Kidney (tissue), 14 donors: ENCODE results near the gene MCRS1. TPM values are rescaled to one million over a fixed set of nuclear protein-coding genes. Genes with fewer than 3 reads are reported as not detected.

Experiments used
- DNase-seq, 5 donors: peaks; one replicate each; pipeline ENCODE4 v3.0.0-alpha.2; 2013 to 2020
- FAIRE-seq: peaks from 2 replicates; lab custom pipeline; 2012; peaks lifted over from hg19 to GRCh38; lab: Jason Lieb, UNC
- H3K27ac ChIP-seq, 2 donors: one replicate each; pipeline ENCODE4 v1.7.0; 2013; ENCODE audit warnings: low read depth in 2 of 2, low read length in 2 of 2, inconsistent platforms in 1 of 2
- H3K27me3 ChIP-seq: one replicate; pipeline ENCODE4 v1.7.1; 2013; ENCODE audit warnings: low read length, inconsistent platforms; ENCODE audit not compliant: control insufficient read depth, insufficient read depth
- H3K36me3 ChIP-seq, 3 donors: one replicate each; pipeline versions ENCODE4 v1.7.0 to v1.7.1; 2013; ENCODE audit warnings: low read length in 3 of 3, control low read depth in 1 of 3, inconsistent platforms in 1 of 3; ENCODE audit not compliant: insufficient read depth in 3 of 3, control insufficient read depth in 2 of 3
- H3K4me1 ChIP-seq, 3 donors: one replicate each; pipeline versions ENCODE4 v1.7.0 to v1.7.1; 2013; ENCODE audit warnings: low read length in 3 of 3, inconsistent platforms in 1 of 3, low read depth in 1 of 3; ENCODE audit not compliant: control insufficient read depth in 2 of 3, insufficient read depth in 2 of 3
- H3K4me3 ChIP-seq, 3 donors: one replicate each; pipeline versions ENCODE4 v1.7.0 to v1.8.1; 2013; ENCODE audit warnings: low read length in 3 of 3, control low read depth in 1 of 3, inconsistent platforms in 1 of 3
- H3K9ac ChIP-seq, 3 donors: one replicate each; pipeline versions ENCODE4 v1.7.0 to v1.7.1; 2013; ENCODE audit warnings: low read length in 3 of 3, control low read depth in 1 of 3, inconsistent platforms in 1 of 3
- H3K9me3 ChIP-seq, 3 donors: one replicate each; pipeline versions ENCODE4 v1.7.0 to v1.7.1; 2013; ENCODE audit warnings: low read length in 3 of 3, control low read depth in 1 of 3, inconsistent platforms in 1 of 3; ENCODE audit not compliant: control insufficient read depth in 2 of 3, insufficient read depth in 1 of 3
- intact Hi-C: fragments of 100-400 bp; cut with DNase I; formaldehyde crosslinking; loops from one replicate; pipeline ENCODE4 v1.11.1; 2022
- polyA plus RNA-seq: library from polyadenylated mRNA; stranded (reverse); fragments of 350-450 nt; fragmentation: Illumina TruSeq; extraction: RNeasy Lipid Tissue Mini Kit (QIAGEN cat#74804); gene quantifications from one replicate; pipeline ENCODE4 v1.2.3, GENCODE V29; 2014; ENCODE audit warnings: low read depth, low replicate concordance; ENCODE audit not compliant: insufficient read depth
- total RNA-seq: library from RNA; stranded (reverse); fragmentation: NEBNext Ultra II Directional; extraction: Animal tissue kit (Norgen Biotek cat#: 25700); gene quantifications from one replicate; pipeline ENCODE4 v1.2.1, GENCODE V29; 2021
- TF ChIP-seq, protein P1 (sequence below): IDR thresholded peaks from 3 replicates; pipeline ENCODE4 v1.5.1; 2012; ENCODE audit warnings: mild to moderate bottlenecking, moderate library complexity, borderline replicate concordance; ENCODE audit not compliant: insufficient read depth; ENCODE audit errors: extremely low read depth
- donor health status: control.
- donor health status: control.
- donor health status: control.
- donor health status: control.
- donor health status: control.
- donor health status: DM: yes; HTN: yes; CAD: no.
- donor health status: Normal renal cell carcinoma (clear cell type).

Gene MCRS1
- total and polyA plus RNA-seq, 2 donors from 2014 or later = 60.4 to 66.8 TPM

DNA sequence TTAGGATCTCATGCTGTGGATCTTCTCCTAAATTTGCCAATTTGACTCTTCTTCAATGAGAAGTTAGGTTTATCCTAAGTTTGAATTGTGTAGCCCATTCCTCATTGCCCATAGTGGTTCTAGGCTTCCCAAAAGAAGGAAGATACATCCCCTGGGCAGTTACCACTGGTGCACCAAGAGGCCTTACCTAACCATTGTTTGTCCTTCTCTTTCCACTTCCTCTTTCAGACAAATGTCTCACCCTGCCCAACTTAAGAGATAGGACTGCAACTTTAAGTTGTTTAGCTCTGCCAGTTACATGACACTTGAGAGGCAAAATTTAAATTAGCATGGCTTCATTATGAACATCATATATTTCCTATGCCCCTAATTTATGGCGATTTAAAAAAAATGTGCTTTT is 38.5 kb downstream of the MCRS1 start:
- FAIRE-seq = no peak
- Histone ChIP-seq H3K27me3 (no peaks in the 10 kb centered on the region), H3K4me3 (no peak overlapping the region), H3K9ac (no peak overlapping the region), H3K36me3 (peaks cover 0 to 10% (median 0%) of the 10 kb centered on the region in 3 donors), H3K9me3 (no peaks in the 10 kb centered on the region), H3K4me1 (no peaks in the 10 kb centered on the region), H3K27ac (no peak overlapping the region)
- TF ChIP-seq, protein P1, sequence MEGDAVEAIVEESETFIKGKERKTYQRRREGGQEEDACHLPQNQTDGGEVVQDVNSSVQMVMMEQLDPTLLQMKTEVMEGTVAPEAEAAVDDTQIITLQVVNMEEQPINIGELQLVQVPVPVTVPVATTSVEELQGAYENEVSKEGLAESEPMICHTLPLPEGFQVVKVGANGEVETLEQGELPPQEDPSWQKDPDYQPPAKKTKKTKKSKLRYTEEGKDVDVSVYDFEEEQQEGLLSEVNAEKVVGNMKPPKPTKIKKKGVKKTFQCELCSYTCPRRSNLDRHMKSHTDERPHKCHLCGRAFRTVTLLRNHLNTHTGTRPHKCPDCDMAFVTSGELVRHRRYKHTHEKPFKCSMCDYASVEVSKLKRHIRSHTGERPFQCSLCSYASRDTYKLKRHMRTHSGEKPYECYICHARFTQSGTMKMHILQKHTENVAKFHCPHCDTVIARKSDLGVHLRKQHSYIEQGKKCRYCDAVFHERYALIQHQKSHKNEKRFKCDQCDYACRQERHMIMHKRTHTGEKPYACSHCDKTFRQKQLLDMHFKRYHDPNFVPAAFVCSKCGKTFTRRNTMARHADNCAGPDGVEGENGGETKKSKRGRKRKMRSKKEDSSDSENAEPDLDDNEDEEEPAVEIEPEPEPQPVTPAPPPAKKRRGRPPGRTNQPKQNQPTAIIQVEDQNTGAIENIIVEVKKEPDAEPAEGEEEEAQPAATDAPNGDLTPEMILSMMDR = no peak
- intact Hi-C loops = no loop called here
- DNase-seq = no peak

DNA sequence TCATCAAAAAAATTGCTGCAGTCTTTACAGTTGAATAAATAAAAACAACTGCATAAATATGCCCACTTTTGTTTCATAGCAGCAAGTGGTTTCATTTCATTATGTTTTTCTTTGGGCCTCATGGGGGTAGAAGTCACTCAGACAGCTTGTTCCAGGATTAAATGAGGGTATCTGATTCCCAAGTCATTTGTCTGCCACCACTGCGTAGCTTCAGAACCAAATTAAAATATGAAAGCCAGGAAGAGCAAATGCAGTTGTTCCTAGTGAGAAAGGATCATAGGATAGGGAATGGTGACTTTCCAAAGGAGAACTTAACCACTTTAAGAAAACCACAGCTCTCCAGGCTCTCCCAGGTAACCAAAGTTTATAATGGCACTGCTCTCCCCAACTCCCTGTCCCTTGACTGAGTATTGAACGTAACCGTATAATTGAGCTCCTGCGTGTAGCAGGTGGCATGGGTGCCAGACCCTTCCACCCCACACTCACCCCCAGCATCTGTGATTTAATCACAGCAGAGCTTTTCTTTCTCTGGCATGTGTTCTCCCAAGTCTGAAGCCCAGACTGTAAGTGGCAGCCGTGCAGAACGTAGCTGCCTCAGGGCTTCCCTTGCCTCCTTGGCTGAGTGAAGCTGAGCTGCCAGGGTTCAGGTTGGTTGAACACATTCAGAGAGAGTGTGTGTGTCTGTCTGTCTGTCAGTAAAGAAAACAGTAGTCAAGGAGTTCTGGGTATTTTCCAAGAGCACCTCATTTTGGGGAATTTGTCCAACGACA is 40.4 kb downstream of the MCRS1 start:
- Histone ChIP-seq H3K9ac (no peak overlapping the region), H3K27ac (no peak overlapping the region), H3K36me3 (peaks cover 0 to 10% (median 4%) of the 10 kb centered on the region in 3 donors), H3K9me3 (no peaks in the 10 kb centered on the region), H3K27me3 (no peaks in the 10 kb centered on the region), H3K4me1 (no peaks in the 10 kb centered on the region), H3K4me3 (no peak overlapping the region)
- TF ChIP-seq, protein P1 = no peak
- intact Hi-C loops = no loop called here
- DNase-seq (peak; percentile 72 to 89 (median 84)), FAIRE-seq (no peak)

DNA sequence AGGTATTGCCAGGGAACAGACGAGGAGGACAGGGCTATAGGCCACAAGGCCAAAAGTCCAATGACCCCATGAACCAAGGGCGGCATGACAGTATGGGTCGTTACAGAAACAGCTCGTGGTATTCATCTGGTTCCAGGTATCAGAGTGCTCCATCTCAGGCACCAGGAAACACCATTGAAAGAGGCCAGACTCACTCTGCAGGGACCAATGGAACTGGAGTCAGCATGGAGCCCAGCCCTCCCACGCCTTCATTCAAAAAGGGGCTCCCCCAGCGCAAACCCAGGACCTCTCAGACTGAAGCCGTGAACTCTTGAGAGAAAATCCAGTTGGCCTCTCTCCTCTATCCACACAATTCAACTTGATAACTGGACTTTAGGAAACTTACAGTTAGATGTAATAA is 42.0 kb downstream of the MCRS1 start:
- TF ChIP-seq, protein P1 = no peak
- no peak overlapping the region for H3K9ac ChIP-seq
- H3K4me3 ChIP-seq = no peak overlapping the region
- H3K27me3 ChIP-seq = no peaks in the 10 kb centered on the region
- H3K27ac ChIP-seq = no peak overlapping the region
- H3K36me3 ChIP-seq = peaks cover 0 to 10% (median 4%) of the 10 kb centered on the region in 3 donors
- FAIRE-seq (no peak), DNase-seq (no peak)
- intact Hi-C loops = no loop called here
- H3K9me3 ChIP-seq = no peaks in the 10 kb centered on the region
- no peaks in the 10 kb centered on the region for H3K4me1 ChIP-seq
